Measurements from ENCODE around the gene ETS2.
"Not testable (repeated sequence)": the region's sequence is repeated elsewhere in the genome, so short reads cannot be mapped to it uniquely, and the experiment has no call there.

The ETS2 gene

DNA sequence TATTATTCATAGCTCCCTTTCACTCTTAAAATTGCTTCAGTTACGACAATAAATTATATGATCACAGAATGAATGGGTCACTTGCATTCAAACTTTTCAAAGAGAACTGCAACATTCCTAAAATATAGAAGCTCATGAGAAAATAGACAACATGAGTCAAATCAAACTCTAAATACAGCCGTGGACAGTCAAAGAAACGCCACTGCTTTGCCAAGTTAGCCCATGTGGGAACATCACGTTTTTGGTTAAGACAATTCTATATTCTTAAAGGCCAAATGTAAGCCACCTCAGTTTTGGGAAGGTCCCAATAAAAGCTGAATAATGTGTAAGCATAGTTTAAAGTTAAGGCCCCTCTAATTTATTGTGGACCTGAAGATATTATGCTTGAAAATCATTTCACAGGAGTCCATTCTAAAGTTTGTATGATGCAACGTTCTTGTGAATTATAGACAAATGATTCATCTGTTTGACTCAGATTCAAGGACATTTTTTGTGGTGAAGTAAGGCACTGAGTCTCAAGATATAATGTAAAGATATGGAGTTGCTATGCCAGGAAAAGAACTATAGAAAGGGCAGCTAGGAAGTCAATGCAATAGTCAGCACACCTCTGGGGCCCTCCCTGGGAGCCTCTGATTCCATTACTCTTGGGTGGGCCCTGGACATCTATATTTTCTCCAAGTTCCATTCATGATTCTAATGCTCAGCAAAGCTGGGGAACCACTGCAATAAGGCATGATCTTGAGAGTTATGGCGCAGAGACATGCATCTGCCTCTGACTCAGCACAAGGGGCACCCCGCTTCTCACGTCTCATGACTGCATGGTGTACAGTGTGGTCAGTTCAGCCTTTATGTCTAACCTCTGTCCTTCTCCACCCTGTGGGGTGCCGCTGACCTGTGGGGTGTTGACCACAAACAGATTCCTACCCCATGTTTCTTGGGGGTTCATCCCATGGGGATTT is 33.9 kb downstream of the ETS2 start:
- peak; percentile 92 for DNase-seq (ENCODE audit: low read depth)

DNA sequence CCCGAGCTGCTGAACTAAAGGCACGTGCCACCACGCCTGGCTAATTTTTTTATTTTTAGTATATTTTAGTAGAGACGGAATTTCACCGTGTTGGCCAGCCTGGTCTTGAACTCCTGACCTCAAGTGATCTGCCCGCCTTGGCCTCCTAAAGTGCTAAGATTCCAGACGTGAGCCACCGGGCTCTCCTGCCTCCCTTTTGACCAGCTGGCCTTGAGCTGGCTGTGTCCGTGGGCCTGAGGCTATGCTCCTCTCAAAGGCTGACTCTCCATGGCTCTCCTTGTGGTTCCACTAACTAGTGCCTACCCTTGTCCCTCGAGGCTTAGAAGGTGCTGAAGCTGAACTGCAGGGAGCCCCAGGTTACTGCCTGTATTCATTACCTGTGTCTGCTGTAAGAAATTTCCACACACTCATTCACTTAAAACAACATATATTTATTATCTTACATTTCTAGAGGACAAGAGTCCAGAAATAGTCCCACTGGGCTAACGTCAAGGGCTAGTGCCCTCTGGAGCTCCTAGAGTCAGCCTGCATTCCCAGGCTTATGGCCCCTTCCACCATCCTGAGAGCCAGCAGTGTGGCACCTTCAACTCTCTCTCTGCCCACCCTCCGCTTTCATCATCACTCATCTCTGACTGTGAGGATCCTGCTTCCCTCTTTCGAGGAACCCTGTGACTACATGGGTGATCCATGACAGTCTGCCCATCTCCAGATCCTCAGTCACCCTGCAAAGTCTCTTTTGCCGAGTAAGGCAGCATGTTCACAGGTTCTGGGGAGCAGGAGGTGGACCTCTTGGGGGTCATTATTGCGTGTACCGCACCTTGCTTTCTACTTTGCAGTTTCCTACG is 34.9 kb downstream of the ETS2 start:
- no peak for DNase-seq (ENCODE audit: low read depth)

- no peak for DNase-seq (ENCODE audit: low read depth)
Observed at GRCh38 chr21:38841472-38841871, 35.7 kb downstream of the ETS2 start.

DNA sequence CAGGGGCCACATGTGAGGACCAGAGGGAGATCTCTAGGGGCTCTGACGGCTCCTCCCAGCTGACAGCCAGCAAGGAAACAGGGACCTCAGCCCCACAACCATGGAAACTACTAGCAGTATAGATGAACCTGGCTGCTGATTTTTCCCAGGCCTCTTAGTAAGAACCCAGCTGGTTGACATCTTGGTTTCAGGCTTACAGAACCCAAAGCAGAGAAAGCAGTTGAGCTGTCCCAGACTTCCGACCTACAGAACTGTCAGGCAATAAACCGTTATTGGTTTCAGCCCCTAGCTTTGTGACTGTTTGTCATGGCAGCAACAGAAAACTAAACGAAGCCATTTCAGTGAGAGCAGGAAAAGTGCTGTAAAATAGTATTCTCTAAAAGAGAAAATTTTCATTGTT is 36.4 kb downstream of the ETS2 start:
- DNase-seq (ENCODE audit: low read depth), result no peak

GRCh38 chr21:38843379-38843778 is 37.6 kb downstream of the ETS2 start:
- no peak for DNase-seq (ENCODE audit: low read depth)

DNA sequence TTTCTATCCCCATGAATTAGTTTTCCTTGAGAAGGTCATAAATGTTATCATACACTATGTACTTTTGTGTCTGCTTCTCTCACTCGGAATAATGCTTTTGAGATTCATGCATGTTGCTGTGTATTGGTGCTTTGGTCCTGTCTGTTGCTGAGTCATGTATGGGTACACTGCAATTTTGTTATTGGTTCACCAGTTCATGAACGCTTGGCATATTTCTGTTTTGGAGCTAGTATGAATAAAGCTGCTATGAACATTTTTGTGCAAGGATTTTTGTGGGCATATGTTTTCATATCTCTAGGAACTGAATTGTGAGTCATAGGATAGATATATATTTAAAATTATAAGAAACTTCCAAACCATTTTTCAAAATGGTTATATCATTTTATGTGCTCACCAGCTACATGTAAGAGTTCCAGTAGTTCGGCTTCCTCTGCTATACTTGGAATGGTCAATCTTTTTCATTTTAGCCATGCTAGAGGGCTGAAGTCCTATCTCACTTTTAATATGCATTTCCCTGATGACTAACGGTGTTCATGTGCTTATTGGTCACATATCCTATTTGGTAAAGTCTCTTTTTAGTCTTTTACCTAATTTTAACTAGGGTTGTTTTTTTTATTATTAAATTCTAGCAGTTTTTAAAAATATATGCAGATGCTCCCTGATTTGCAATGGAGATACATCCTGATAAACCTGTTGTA is 38.2 kb downstream of the ETS2 start:
- peak; percentile 79 for DNase-seq (ENCODE audit: low read depth)

DNA sequence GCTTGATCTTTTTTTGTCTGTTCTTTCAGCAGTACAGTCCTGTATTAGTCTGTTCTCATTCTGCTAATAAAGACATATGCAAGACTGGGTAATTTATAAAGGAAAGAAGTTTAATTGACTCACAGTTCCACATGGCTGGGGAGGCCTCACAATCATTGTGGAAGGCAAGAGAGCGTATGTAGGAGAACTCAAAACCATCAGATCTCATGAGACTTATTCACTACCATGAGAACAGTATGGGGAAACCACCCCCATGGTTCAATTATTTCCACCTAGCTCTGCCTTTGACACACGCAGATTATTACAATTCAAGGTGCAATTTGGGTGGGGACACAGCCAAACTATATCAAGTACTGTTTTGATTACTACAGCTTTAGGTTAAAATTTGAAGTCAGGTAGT is 39.6 kb downstream of the ETS2 start:
- DNase-seq (ENCODE audit: low read depth), result not testable (repeated sequence)

GRCh38 chr21:38847556-38847955 is 41.8 kb downstream of the ETS2 start:
- DNase-seq (ENCODE audit: low read depth), result no peak

DNA sequence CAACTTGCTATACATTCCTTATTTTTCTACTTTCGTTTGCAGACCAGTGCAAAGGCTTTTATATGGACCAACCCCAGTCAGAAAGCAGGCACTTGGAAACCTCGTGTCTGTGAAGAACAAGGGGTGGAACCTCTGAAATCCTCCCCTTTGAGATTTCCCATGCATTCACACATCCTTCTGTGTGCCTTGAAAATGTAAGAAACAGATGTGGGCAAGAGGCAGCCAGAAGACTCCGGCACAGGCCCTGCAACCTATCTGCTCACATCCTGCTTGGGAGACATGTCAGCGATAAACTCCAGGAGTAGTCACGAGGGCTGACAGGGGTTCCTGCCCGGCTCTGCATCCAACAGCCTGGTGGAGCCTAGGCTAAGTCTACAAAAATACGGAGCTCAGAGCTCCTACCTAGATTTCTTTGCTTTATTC is 42.5 kb downstream of the ETS2 start:
- DNase-seq (ENCODE audit: low read depth), result no peak

DNA sequence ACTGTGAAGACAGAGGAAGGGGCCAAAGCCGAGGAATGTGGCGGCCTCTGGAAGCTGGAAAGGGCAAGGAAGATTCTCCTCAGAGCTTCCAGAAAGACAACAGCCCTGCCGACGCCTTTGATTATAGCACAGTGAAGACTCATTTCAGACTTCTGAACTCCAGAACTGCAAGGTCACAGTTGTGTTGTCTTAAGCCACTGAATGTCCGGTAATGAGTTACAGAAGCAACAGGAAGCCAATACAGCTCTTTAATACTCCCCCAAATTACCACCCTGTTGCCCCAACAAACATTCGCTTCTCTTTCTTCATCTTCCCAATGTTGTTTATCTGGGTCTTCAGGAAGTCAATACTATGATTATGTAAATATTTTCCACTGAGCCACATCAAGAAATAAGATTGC is 44.0 kb downstream of the ETS2 start:
- no peak for DNase-seq (ENCODE audit: low read depth)

DNA sequence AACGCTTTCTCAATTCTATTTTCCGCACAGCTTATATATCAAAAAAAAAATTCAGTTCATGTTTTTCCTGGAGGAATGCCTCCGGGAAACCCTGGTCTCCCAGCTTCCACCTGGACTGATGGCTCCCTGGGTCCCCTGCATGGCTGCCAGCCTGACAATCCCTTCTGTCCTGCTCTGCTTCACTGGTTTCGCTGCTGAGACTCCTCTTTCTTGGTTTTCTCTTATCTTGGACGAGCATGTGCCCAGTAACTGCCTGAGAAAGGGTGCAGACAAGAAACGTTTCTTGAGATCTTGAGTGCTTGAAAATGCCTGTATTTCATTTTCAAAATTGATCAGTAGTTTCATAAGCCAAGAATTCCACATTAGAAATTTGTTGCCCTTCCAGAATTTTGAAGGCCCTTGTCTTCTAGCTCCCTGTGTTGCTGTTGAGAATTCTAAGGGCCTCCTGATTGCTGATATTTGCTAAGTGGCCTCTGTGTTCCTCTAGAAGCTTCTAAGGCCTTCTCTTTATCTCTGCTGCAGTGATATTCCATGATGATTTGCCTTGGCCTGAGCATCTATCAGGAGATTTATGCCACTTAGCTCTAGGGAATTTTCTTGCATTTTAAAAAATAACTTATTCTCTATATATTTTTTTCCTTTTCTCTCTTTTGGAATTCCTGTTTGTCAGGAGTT is 44.7 kb downstream of the ETS2 start:
- DNase-seq (ENCODE audit: low read depth), result no peak

GRCh38 chr21:38851101-38851500 is 45.4 kb downstream of the ETS2 start:
- DNase-seq (ENCODE audit: low read depth), result no peak

DNA sequence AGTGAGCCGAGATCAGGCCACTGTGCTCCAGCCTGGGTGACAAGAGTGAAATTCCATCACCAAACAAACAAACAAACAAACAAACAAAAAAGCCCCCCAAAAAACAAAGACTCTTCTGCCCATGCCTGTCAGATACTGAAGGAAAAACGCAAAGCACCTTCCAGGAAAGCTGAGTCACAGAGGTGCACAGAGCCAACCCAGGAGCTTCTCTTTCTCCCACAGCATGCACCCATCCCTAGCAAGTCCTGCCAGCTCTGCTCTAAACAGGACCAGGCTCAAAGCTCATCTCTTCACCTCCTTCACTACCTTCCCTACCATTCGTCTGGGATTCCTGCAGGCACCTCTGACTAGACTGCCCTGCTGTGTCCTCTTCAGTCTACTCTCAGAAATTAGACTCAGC is 46.5 kb downstream of the ETS2 start:
- DNase-seq (ENCODE audit: low read depth), result no peak

- no peak for DNase-seq (ENCODE audit: low read depth)
Observed at GRCh38 chr21:38852708-38853107, 47.0 kb downstream of the ETS2 start.

DNA sequence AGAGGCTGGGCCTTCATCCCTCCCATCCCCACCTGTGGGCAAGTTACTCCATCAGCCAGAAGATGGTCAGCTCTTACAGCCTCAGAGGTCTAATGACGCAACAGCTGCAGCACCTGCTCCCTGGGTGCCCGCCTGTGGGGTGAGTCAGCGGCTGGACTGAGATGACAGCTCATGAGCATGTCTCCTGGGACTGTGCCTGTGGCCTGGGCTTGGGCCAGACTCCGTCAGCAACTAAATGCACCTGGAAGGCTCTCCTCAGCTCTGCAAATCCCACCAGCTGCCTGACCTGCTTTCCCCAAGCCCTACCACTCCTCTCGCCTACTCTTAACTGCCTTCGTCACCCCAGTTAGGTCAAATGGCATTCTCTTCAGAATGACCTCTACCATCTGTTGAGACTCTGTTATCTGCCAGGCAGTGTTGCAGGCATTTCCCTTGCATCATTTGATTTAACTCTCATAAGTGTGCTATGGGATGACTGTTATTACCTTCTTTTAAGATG is 47.7 kb downstream of the ETS2 start:
- DNase-seq (ENCODE audit: low read depth), result peak; percentile 68

GRCh38 chr21:38857152-38857825 is 51.6 kb downstream of the ETS2 start:
- no peak for DNase-seq (ENCODE audit: low read depth)

DNA sequence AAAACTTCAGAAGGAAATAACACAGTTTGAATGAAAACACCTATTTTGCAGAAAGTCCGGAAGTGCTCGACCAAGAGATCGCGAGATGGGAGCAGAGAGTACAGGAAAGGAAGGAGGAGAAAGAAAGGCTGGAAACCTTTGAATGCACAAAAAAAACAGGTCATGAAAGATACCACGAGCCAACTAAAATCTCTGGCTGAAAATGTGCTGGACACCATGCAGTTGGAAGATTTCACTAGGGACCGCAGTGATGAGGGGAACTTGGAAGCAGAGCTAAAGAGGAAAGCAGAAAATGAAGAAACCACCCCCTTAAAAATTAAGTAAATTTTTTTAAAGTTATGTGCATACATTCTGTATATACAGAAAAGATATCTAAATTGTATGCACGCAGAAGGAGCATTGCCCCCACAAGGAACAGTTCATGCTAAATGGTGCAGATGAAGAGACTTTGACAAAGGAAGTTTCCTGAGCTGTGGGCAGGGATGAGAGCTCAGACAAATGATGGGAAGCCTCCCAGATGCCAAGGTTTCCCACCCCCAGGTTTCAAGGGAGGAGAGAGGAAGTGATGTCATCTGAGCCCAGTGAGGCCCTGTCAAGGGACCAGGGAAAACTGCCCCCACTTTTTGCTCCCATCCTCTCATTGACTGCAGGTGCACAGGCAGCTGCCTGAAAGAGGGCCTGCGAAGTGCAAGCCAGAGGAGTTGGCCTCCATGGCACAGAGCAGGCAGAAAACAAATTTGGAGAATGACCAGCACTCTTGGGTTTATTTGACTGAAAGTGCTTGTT is 52.5 kb downstream of the ETS2 start:
- DNase-seq (ENCODE audit: low read depth), result no peak

DNA sequence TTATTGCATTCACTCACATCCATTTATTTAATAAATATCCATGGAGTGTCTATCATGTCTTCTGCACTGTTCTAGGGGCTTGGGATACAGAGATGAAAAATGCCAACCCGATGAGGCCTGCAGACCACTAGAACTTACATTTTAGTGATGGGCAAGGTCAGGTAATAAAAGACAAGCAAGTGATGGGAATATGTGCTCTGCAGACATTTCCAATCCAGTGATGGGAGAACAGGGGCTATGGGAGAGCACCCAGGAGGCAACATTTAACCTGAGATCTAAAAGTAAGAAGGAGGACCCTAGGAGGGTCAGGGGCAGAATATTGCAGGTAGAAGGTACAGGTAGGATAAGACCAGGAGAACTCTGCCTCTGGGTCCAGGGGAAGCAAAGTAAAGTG is 53.1 kb downstream of the ETS2 start:
- no peak for DNase-seq (ENCODE audit: low read depth)

GRCh38 chr21:38859852-38860251 is 54.1 kb downstream of the ETS2 start:
- DNase-seq (ENCODE audit: low read depth), result no peak

GRCh38 chr21:38861056-38861455 is 55.3 kb downstream of the ETS2 start:
- DNase-seq (ENCODE audit: low read depth), result peak; percentile 22
